Heart right ventricle (tissue), 16 donors: ENCODE data around the gene FAM47C. TPM values are rescaled to one million over a fixed set of nuclear protein-coding genes. Genes with fewer than 3 reads are reported as not detected.
"Not testable (repeated sequence)": the region's sequence is repeated elsewhere in the genome, so short reads cannot be mapped to it uniquely, and the experiment has no call there.

Experiments used
- ATAC-seq, 8 donors: fragments of 200-7000 bp; cut with Tn5 transposase; one replicate each; pipeline ENCODE4 v1.9.1; 2020; ENCODE audit warnings: mild to moderate bottlenecking in 8 of 8, moderate library complexity in 8 of 8, moderate number of reproducible peaks in 1 of 8
- DNase-seq, 2 donors: peaks; one replicate each; pipeline ENCODE4 v3.0.0-alpha.2; 2020
- H3K27ac ChIP-seq, 10 donors: fragments of 200-600 bp; sonication (generic) in 2 of 10; one replicate each; pipeline versions ENCODE4 v1.5.0 to v1.8.0; 2020 to 2022; ENCODE audit warnings: mild to moderate bottlenecking in 3 of 10
- H3K27me3 ChIP-seq, 7 donors: fragments of 200-600 bp; one replicate each; pipeline ENCODE4 v1.8.0; 2021 to 2022; ENCODE audit warnings: mild to moderate bottlenecking in 2 of 7
- H3K36me3 ChIP-seq, 9 donors: fragments of 200-600 bp; sonication (generic) in 1 of 9; one replicate each; pipeline versions ENCODE4 v1.5.0 to v1.8.0; 2020 to 2022; ENCODE audit warnings: mild to moderate bottlenecking in 2 of 9
- H3K4me1 ChIP-seq, 9 donors: fragments of 200-600 bp; sonication (generic) in 1 of 9; one replicate each; pipeline versions ENCODE4 v1.5.0 to v1.8.0; 2020 to 2022; ENCODE audit warnings: mild to moderate bottlenecking in 4 of 9
- H3K4me3 ChIP-seq, 10 donors: fragments of 200-600 bp; sonication (generic) in 2 of 10; one replicate each; pipeline versions ENCODE4 v1.5.0 to v1.8.0; 2020 to 2022; ENCODE audit warnings: mild to moderate bottlenecking in 7 of 10, moderate library complexity in 2 of 10
- H3K9me3 ChIP-seq, 11 donors: fragments of 200-600 bp in 10 of 11; sonication (generic) in 2 of 11; one replicate each; pipeline versions ENCODE4 v1.5.0 to v1.8.0; 2013 to 2022; ENCODE audit warnings: mild to moderate bottlenecking in 2 of 11, control low read depth in 1 of 11, moderate library complexity in 1 of 11
- CTCF ChIP-seq, 9 donors: fragments of 200-600 bp; sonication (generic) in 2 of 9; IDR thresholded peaks; one replicate each; pipeline versions ENCODE4 v1.5.0 to v1.8.0; 2021 to 2022; ENCODE audit warnings: antibody characterized with exemption in 9 of 9, mild to moderate bottlenecking in 5 of 9, moderate library complexity in 1 of 9
- WGBS, 2 donors: extraction: QIAGEN DNeasy Blood & Tissue Kit; methylation state at CpG; one replicate each; pipeline ENCODE4 v1.1.7; 2013; ENCODE audit warnings: inconsistent platforms in 1 of 2; 5-methylcytosine and 5-hydroxymethylcytosine counted together
- intact Hi-C, 10 donors: fragments of 100-400 bp; cut with DNase I; formaldehyde crosslinking; loops; one replicate each; pipeline versions ENCODE4 v1.11.1 to v1.14.2; 2022
- long read RNA-seq, 3 donors: library from polyadenylated mRNA; unstranded; transcript quantifications; one replicate each; pipeline ENCODE4 v2.0.0, GENCODE V29; 2020 to 2021
- polyA plus RNA-seq, 2 donors: library from polyadenylated mRNA; stranded (reverse); fragments of 200-250 nt; gene quantifications; one replicate each; pipeline ENCODE4 v1.2.3, GENCODE V29; 2013
- total RNA-seq, 10 donors: library from RNA; stranded (reverse); fragmentation: NEBNext Ultra II Directional in 3 of 10; extraction: Animal tissue kit (Norgen Biotek cat#: 25700) in 3 of 10; gene quantifications; one replicate each; pipeline versions ENCODE4 v1.2.1 to v1.2.4, GENCODE V29; 2021 to 2023
- donor health status: Arrhythmogenic right ventricular cardiomyopathy.
- donor health status: ischemic (EF 13 %, LVEDD 7.1; RV severe dilation, severe dysfunction).
- donor health status: healthy with polysubstance abuse.
- donor health status: DM: no; HTN: yes; CAD: no.
- donor health status: DM: no; HTN: no; CAD: no.
- donor health status: ischemic (EF 25% LVEDD 6.9; RV normal size, moderate dysfunction).
- donor health status: ischemic (EF 25% LVEDD 5.7; RV mildly dilated, moderate dysfunction).
- donor health status: healthy.
- donor health status: DM: yes; HTN: yes; CAD: no.
- donor health status: Ischemic cardiomyopathy.
- donor health status: ischemic (EF 35%, LVEDD 5.7; RV mildly dilated, moderate dysfunction).
- donor health status: nonischemic (EF 11% LVEDD 7.7; RV severe dilation, severe dysfunction).
- donor health status: DM: yes; HTN: yes; CAD: no.
- donor health status: PGD.
- donor health status: ischemic (EF 29% LVEDD 5.4; RV normal size, mild dysfunction).
- donor health status: nonischemic (EF 23%, LVEDD 6.1; RV moderate dilation, normal function).

FAM47C gene
- total RNA-seq (not detected), polyA plus RNA-seq (not detected)
- long read RNA-seq, donor 1, result 0 reads
- long read RNA-seq, donor 2, result 0 reads
- long read RNA-seq, donor 3, result 0 reads

DNA sequence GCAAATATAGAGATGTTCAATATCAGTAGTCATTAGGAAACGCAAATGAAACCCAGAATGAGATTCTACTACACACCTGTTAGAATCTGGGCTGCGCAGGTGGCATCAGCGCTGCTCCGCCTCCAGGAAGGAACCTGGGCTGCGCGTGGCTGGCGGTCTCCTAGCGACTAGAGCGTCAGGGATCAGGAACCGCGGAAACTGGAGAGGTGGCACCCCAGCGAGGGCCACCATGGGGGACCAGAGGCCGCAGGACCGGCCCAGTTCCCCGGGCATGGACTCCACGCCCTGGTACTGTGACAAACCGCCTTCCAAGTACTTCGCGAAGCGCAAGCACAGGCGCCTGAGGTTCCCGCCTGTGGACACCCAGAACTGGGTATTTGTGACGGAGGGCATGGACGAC is at the start of gene FAM47C:
TSS of gene FAM47C (plus strand) at position 185 of the 400 bp plus-strand sequence. CDS start at position 230, 45 bp downstream.
- intact Hi-C loops, H3K4me3 ChIP-seq, ATAC-seq, H3K27me3 ChIP-seq, H3K36me3 ChIP-seq, DNase-seq, H3K4me1 ChIP-seq, H3K27ac ChIP-seq: not testable (repeated sequence)
- 73 to 81% methylated on average over 23 to 24 of the region's 24 CpGs for WGBS, 2 donors
- H3K9me3 ChIP-seq, result peaks cover 0 to 23% (median 0%) of the 10 kb centered on the region in 11 donors

- Histone ChIP-seq H3K36me3 (no peaks in the 10 kb centered on the region), H3K4me1 (no peaks in the 10 kb centered on the region), H3K9me3 (no peaks in the 10 kb centered on the region), H3K27ac (no peak overlapping the region), H3K4me3 (no peak overlapping the region), H3K27me3 (peaks cover 0 to 72% (median 14%) of the 10 kb centered on the region in 7 donors)
- DNase-seq (no peak), ATAC-seq (no peak)
- intact Hi-C loops, result no loop called here
- no peak for TF ChIP-seq CTCF (IDR thresholded peaks at IDR 0.05)
- 33 to 58% methylated on average over 10 of the region's 10 CpGs for WGBS, 2 donors
Measured at GRCh38 chrX:36961590-36961989, 46.6 kb upstream of the FAM47C start.

DNA sequence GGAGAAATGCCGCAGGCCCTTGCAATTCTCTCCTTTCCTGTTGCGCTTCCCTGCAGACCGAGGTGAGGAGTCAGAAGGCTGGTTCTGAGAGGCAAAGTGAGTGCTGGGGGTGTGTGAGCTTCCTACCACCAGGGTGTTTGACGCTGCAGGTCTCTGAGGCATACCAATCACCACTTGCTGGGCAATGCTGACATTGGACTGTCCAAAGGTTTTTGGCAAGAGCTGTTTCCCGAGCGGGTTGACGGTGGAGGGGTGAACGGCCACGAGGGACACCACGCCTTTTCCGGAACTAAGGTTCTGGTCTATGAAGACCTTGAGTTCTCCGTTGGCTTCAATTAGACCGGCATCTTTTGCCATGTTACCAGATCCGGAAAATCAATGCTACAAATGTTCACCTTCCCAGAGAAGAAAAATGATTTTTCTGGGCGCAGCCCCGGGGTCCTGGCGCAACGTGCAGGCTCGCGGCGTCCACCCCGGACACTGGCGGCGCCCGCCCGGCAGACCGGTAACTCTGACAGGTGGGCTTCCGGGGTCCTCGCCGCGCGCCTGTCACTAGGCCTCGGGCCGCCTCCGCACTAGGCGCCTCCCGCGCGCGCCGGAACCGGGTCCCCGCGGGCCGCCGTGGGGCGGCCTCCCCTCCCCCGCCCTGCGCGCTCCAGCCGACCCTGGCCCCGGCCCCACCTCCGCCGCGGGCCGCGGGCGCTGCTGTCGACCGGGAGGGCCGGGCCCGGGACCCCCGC is 44.9 kb upstream of the FAM47C start:
- no peaks in the 10 kb centered on the region for H3K36me3 ChIP-seq
- TF ChIP-seq CTCF (IDR thresholded peaks at IDR 0.05), result no peak
- H3K27me3 ChIP-seq, result peaks cover 0 to 55% (median 6%) of the 10 kb centered on the region in 7 donors
- H3K9me3 ChIP-seq, result no peaks in the 10 kb centered on the region
- H3K4me3 ChIP-seq, result no peak overlapping the region
- no peaks in the 10 kb centered on the region for H3K4me1 ChIP-seq
- DNase-seq (no peak), ATAC-seq (peak in 1 of 8 donors; percentile 29)
- intact Hi-C loops, result no loop called here
- WGBS, 2 donors, result 8 to 10% methylated on average over 33 to 60 of the region's 63 CpGs
- no peak overlapping the region for H3K27ac ChIP-seq

GRCh38 chrX:36963852-36964251 is 44.3 kb upstream of the FAM47C start:
- H3K4me3 ChIP-seq, result no peak overlapping the region
- H3K27ac ChIP-seq, result no peak overlapping the region
- peaks cover 0 to 49% (median 6%) of the 10 kb centered on the region in 7 donors for H3K27me3 ChIP-seq
- intact Hi-C loops, result no loop called here
- no peaks in the 10 kb centered on the region for H3K9me3 ChIP-seq
- H3K4me1 ChIP-seq, result no peaks in the 10 kb centered on the region
- no peaks in the 10 kb centered on the region for H3K36me3 ChIP-seq
- ATAC-seq (no peak), DNase-seq (no peak)
- TF ChIP-seq CTCF (IDR thresholded peaks at IDR 0.05), result no peak
- 4% methylated on average over 7 to 45 of the region's 45 CpGs for WGBS, 2 donors

- no peaks in the 10 kb centered on the region for H3K36me3 ChIP-seq
- intact Hi-C loops, result no loop called here
- no peaks in the 10 kb centered on the region for H3K4me1 ChIP-seq
- DNase-seq (no peak), ATAC-seq (no peak)
- peaks cover 0 to 12% (median 0%) of the 10 kb centered on the region in 7 donors for H3K27me3 ChIP-seq
- H3K9me3 ChIP-seq, result no peaks in the 10 kb centered on the region
- no peak overlapping the region for H3K4me3 ChIP-seq
- no peak overlapping the region for H3K27ac ChIP-seq
- TF ChIP-seq CTCF (IDR thresholded peaks at IDR 0.05), result no peak
Measured at GRCh38 chrX:36973575-36973974, 34.6 kb upstream of the FAM47C start.
